ENCODE results near the gene SP140. TPM values are rescaled to one million over a fixed set of nuclear protein-coding genes. Genes with fewer than 3 reads are reported as not detected.
"Not testable (repeated sequence)": the region's sequence is repeated elsewhere in the genome, so short reads cannot be mapped to it uniquely, and the experiment has no call there.

Gene SP140
- total RNA-seq, 2 donors from 2014 or later: 55.3 to 67.9 TPM

DNA sequence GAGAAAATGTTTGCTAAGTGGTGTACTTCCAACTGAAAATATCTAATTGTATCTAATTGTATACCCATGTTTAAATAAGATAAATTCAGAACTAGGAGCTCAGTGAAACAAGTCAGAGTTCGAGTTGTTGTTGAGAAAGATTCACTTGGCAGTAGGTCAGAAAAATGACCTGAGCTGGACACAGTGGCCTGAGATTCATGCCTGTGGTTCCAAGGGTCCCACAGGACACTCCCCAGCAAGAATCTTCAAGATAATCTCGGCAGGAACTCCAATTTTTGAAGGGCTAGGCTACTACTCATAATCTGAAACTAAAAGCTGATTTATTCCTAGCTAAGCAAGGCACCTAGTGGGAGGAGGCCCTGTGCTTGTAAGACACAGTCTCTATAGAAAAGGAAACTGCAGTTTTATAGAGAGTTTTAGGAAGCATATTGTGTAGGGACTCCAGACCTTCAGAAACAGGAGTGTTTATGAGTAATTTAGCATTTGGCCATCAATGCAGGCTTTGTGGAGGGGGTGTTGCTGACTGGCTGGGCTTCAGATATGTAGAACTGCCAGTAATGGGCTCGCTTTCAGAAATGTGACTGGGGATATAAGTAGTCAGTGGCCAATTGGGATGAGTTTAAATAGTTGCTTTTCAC is 43.2 kb downstream of the SP140 start:
- peak in 1 of 2 donors; percentile 61 for ATAC-seq
- DNase-seq (ENCODE audit: low spot score): no peak
- peak overlapping the region; percentile 53 for H3K4me3 Mint-ChIP-seq
- H3K27me3 Mint-ChIP-seq: no peaks in the 10 kb centered on the region
- peaks cover 11 to 23% of the 10 kb centered on the region in 2 donors for H3K4me1 Mint-ChIP-seq (ENCODE audit: low read depth in 2 of 2)
- peaks cover 57% of the 10 kb centered on the region for H3K36me3 Mint-ChIP-seq
- peak overlapping the region; percentile 37 to 65 for H3K27ac Mint-ChIP-seq
- peaks cover 6% of the 10 kb centered on the region for H3K9me3 Mint-ChIP-seq

- no peaks in the 10 kb centered on the region for H3K27me3 Mint-ChIP-seq
- no peak for DNase-seq (ENCODE audit: low spot score)
- peaks cover 6% of the 10 kb centered on the region for H3K9me3 Mint-ChIP-seq
- peak overlapping the region; percentile 53 for H3K4me3 Mint-ChIP-seq
- ATAC-seq: peak in 1 of 2 donors; percentile 61
- peak overlapping the region; percentile 37 to 65 for H3K27ac Mint-ChIP-seq
- H3K36me3 Mint-ChIP-seq: peaks cover 50% of the 10 kb centered on the region
- H3K4me1 Mint-ChIP-seq (ENCODE audit: low read depth in 2 of 2): peaks cover 10 to 22% of the 10 kb centered on the region in 2 donors
Measured at GRCh38 chr2:230269715-230270114, 44.2 kb downstream of the SP140 start.

DNA sequence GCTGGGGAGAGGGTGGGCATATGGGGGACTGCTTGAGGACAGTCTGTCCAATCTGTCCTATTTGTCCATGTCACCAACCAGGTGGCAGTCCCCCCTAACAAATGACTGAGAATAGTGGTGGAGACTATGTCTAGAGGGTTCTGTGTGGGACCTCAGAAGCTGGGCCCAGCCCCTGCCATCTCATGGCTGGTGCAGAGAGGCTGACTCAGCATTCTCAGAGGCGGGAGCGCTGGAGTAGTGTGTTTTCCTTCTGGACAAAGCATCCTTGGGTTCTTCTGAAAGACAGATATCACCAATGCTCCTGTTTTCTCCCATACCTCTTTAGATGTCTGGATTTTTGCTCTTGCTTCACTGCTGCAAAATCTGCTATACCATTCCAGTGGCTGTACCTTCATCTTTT is 57.4 kb downstream of the SP140 start:
- no peak overlapping the region for H3K27ac Mint-ChIP-seq
- ATAC-seq (no peak), DNase-seq (ENCODE audit: low spot score) (no peak)
- H3K36me3 Mint-ChIP-seq: peaks cover 12% of the 10 kb centered on the region
- H3K27me3 Mint-ChIP-seq: no peaks in the 10 kb centered on the region
- H3K4me3 Mint-ChIP-seq: no peak overlapping the region
- peaks cover 2 to 3% of the 10 kb centered on the region in 2 donors for H3K4me1 Mint-ChIP-seq (ENCODE audit: low read depth in 2 of 2)
- no peaks in the 10 kb centered on the region for H3K9me3 Mint-ChIP-seq

GRCh38 chr2:230286048-230286447 is 60.5 kb downstream of the SP140 start:
- Mint-ChIP-seq H3K4me1 (ENCODE audit: low read depth in 2 of 2) (peaks cover 15 to 18% of the 10 kb centered on the region in 2 donors), H3K27me3 (no peaks in the 10 kb centered on the region), H3K27ac (peak overlapping the region in 1 of 2 donors; percentile 8), H3K4me3 (no peak overlapping the region), H3K9me3 (no peaks in the 10 kb centered on the region), H3K36me3 (peaks cover 39% of the 10 kb centered on the region)
- DNase-seq (ENCODE audit: low spot score) (no peak), ATAC-seq (no peak)

DNA sequence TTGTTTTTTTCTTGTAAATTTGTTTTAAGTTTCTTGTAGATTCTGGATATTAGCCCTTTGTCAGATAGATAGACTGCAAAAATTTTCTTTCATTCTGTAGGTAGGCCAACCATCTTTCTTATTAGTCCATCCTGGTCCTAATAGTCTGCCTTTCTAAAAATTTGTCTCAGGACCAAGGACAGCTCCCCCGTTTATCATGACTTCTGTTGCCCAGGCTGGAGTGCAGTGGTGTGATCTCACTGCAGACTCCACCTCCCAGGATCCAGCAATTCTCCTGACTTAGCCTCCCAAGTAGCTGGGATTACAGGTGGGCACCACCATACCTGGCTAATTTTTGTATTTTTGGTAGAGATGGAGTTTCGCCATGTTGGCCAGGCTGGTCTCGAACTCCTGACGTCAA is 63.8 kb downstream of the SP140 start:
- not testable (repeated sequence) for ATAC-seq; H3K9me3 Mint-ChIP-seq; H3K27me3 Mint-ChIP-seq; DNase-seq (ENCODE audit: low spot score); H3K27ac Mint-ChIP-seq; H3K4me3 Mint-ChIP-seq
- Mint-ChIP-seq H3K4me1 (ENCODE audit: low read depth in 2 of 2) (peaks cover 15 to 18% of the 10 kb centered on the region in 2 donors), H3K36me3 (peaks cover 54% of the 10 kb centered on the region)

DNA sequence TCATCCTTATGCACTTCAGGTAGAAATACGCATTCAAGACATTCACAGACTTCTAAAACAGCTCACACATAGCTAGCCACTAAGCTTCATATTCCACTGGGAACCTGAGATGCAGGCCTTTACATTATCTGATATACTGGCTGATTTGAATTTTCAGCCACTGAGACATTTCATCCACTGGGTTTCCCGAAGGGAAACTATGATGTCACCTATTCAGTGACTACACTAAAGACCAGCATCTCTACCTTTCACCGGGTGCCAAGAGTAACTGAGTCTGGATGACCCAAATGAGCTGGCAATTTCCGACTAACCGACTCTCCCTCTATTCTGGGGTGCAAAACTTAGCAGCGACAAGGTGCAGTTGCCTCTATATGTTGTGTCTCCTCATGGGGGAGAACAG is 69.7 kb downstream of the SP140 start:
- ATAC-seq (no peak), DNase-seq (ENCODE audit: low spot score) (no peak)
- Mint-ChIP-seq H3K27me3 (no peaks in the 10 kb centered on the region), H3K36me3 (peaks cover 72% of the 10 kb centered on the region), H3K4me3 (no peak overlapping the region), H3K27ac (no peak overlapping the region), H3K9me3 (no peaks in the 10 kb centered on the region), H3K4me1 (ENCODE audit: low read depth in 2 of 2) (peaks cover 0 to 2% of the 10 kb centered on the region in 2 donors)

DNA sequence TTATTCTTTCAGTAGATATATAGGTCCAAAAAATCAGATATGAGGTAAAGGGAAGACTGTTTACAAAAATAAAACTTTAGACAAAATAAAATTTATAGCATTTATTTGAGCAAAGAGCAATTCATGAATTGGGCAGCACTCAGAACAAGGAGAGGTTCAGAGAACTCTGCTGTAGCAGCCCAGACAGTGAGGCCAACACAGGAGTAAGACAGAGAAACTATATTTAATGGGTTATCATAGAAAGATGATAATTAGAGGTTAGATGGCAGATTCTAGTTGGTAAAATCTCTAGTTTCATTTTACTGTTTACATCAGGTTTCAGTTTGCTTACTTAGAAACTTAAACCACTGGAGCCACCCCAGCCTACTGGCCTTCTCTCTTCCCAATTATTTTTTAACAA is 71.4 kb downstream of the SP140 start:
- Mint-ChIP-seq H3K27ac (no peak overlapping the region), H3K27me3 (no peaks in the 10 kb centered on the region), H3K36me3 (peaks cover 84% of the 10 kb centered on the region), H3K4me1 (ENCODE audit: low read depth in 2 of 2) (peaks cover 0 to 2% of the 10 kb centered on the region in 2 donors), H3K9me3 (peaks cover 6% of the 10 kb centered on the region), H3K4me3 (no peak overlapping the region)
- DNase-seq (ENCODE audit: low spot score): no peak
- ATAC-seq: no peak

DNA sequence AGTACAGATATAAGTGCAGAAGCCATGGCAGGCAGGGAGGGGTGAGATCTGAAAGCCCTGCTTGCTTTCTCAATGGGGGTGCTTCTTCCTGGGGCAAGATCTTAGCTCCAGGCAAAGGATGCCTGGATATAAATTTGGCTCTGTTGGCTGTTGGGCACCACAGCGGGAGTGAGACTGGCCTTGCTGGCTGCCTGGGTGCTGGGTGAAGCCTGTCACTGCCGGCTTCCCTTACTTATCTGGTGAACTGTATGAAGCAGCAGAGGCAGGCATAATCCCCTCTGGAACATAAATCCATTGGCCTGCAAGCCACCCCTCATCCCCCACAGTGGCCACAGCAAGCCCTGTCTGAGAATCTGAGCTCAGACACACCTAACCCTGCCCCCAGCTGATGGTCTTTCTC is 74.1 kb downstream of the SP140 start:
- Mint-ChIP-seq H3K4me1 (ENCODE audit: low read depth in 2 of 2) (peaks cover 0 to 2% of the 10 kb centered on the region in 2 donors), H3K9me3 (peaks cover 17% of the 10 kb centered on the region), H3K36me3 (peaks cover 85% of the 10 kb centered on the region), H3K27ac (no peak overlapping the region), H3K27me3 (no peaks in the 10 kb centered on the region), H3K4me3 (no peak overlapping the region)
- DNase-seq (ENCODE audit: low spot score): no peak
- no peak for ATAC-seq

- Mint-ChIP-seq H3K9me3 (peaks cover 15% of the 10 kb centered on the region), H3K27me3 (no peaks in the 10 kb centered on the region), H3K4me3 (no peak overlapping the region), H3K27ac (no peak overlapping the region), H3K36me3 (peaks cover 35% of the 10 kb centered on the region), H3K4me1 (ENCODE audit: low read depth in 2 of 2) (no peaks in the 10 kb centered on the region)
- ATAC-seq: no peak
- no peak for DNase-seq (ENCODE audit: low spot score)
Measured at GRCh38 chr2:230305416-230306275, 80.1 kb downstream of the SP140 start.

GRCh38 chr2:230306474-230306873 is 80.9 kb downstream of the SP140 start:
- DNase-seq (ENCODE audit: low spot score) (no peak), ATAC-seq (peak; percentile 15 to 51)
- Mint-ChIP-seq H3K4me3 (no peak overlapping the region), H3K4me1 (ENCODE audit: low read depth in 2 of 2) (no peaks in the 10 kb centered on the region), H3K36me3 (peaks cover 27% of the 10 kb centered on the region), H3K27me3 (no peaks in the 10 kb centered on the region), H3K9me3 (peaks cover 14% of the 10 kb centered on the region), H3K27ac (no peak overlapping the region)

- H3K9me3 Mint-ChIP-seq: peaks cover 10% of the 10 kb centered on the region
- H3K36me3 Mint-ChIP-seq: peaks cover 21% of the 10 kb centered on the region
- no peak overlapping the region for H3K27ac Mint-ChIP-seq
- no peak for DNase-seq (ENCODE audit: low spot score)
- no peak overlapping the region for H3K4me3 Mint-ChIP-seq
- no peaks in the 10 kb centered on the region for H3K27me3 Mint-ChIP-seq
- no peaks in the 10 kb centered on the region for H3K4me1 Mint-ChIP-seq (ENCODE audit: low read depth in 2 of 2)
- no peak for ATAC-seq
Measured at GRCh38 chr2:230307485-230307884, 81.9 kb downstream of the SP140 start.

- Mint-ChIP-seq H3K4me3 (no peak overlapping the region), H3K36me3 (peaks cover 17% of the 10 kb centered on the region), H3K4me1 (ENCODE audit: low read depth in 2 of 2) (no peaks in the 10 kb centered on the region), H3K9me3 (peaks cover 4% of the 10 kb centered on the region), H3K27ac (no peak overlapping the region), H3K27me3 (no peaks in the 10 kb centered on the region)
- no peak for ATAC-seq
- DNase-seq (ENCODE audit: low spot score): no peak
Measured at GRCh38 chr2:230308402-230309000, 83.0 kb downstream of the SP140 start.

DNA sequence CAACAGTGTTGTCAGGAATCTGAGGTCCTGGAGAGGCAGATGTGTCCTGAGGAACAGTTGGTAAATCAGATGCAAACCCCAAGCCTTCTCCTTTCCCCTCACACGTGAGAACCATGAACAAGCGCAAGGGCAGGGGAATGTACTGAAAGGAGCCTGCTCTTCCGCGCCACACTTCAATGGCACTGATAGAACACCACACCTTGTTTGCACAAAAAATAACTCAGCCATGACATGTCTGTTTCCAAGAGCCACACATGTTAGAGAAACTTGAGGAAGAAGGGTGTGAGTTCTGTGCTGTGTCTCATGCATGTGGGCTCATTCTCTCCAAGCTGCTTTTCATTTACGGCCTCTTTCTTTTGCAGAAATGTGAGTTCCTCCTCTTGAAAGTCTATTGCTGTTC is 85.3 kb downstream of the SP140 start:
- H3K9me3 Mint-ChIP-seq: not testable (repeated sequence)

DNA sequence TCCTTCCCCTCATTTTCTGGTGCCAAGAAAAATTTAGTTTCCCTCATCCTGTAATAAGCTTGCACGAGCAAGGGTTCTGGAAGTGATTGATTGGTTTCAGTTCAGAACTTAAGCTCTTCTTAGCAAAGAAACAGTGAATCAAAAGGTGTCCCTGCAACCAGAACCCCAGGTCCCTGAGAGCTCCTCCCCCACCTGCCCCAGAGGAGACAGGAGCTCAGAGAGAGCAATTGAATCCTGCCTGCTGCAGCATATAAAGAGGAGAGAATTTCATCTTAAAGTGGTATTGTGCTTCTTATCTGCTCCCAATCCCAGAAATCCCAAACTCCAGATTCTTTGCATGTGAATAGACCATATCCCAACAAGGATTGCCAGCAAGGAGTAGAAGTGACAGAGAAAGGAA is 86.1 kb downstream of the SP140 start:
- not testable (repeated sequence) for H3K4me3 Mint-ChIP-seq; H3K9me3 Mint-ChIP-seq; ATAC-seq; H3K27ac Mint-ChIP-seq; DNase-seq (ENCODE audit: low spot score); H3K4me1 Mint-ChIP-seq (ENCODE audit: low read depth in 2 of 2); H3K27me3 Mint-ChIP-seq
- H3K36me3 Mint-ChIP-seq: peaks cover 19% of the 10 kb centered on the region

More for the DNA sequence above, 85.3 kb downstream of the SP140 start:
- H3K27me3 Mint-ChIP-seq; H3K27ac Mint-ChIP-seq; H3K4me1 Mint-ChIP-seq (ENCODE audit: low read depth in 2 of 2); H3K4me3 Mint-ChIP-seq; ATAC-seq; DNase-seq (ENCODE audit: low spot score): not testable (repeated sequence)
- peaks cover 19% of the 10 kb centered on the region for H3K36me3 Mint-ChIP-seq

All from natural killer cell treated with Interleukin-12 subunit alpha and Interleukin-12 subunit beta and Interleukin-15 and Interleukin-18, amount 100 ng/mL, for 72 hours (primary cell).